HL-60/S4 (cell line): ENCODE results near the gene CEP290.

Experiments
- in situ Hi-C: fragments of 300-500 bp; cut with MboI; formaldehyde crosslinking; loops from 2 replicates; pipeline ENCODE4 v1.14.3; 2022; ENCODE audit warnings: low sequenced_read_pairs

The CEP290 gene

DNA sequence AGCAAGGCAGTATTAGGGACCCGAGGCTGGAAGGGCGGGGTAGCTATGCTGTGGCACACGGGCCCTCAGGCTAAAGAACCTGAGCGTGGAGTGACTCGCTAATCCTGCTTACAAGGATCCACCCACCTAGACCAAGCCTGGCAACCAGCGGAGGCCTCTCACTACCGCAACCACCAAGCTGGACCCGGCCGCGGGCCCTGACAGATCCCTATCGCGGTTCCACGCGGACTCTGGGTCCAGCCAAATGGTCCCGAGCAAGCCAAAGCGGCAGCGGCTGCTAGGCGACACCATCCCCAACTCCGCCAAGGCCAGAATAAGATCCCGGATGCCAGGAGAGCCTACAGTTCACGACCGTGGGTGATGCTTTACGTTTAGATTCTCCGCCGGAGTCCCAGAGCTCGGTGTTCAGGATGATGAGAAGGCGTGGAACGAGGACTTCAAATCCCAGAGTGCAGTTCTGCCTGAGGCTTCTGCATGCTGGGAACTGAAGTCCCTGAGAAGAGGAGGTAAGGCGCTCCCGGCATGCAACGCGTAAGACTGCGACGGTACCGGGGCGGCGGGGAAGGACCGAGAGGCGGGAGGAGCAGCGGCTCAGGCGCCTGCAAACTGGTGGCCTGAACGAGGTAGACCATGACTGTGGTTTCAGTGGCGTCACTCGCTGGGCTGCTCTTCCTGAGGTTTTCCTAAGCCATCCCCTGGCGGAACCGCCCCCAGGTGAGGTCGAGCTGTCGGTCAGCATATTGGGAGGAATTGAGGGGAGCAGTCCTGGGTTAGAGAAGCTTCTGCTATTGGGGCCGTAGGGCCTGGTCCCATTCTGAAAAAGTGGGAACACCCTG is at the start of gene CEP290, which contains the start of gene TMTC3:
Gene CEP290 (minus strand): TSS at position 315 of the 836 bp plus-strand sequence. CDS start 781 bp downstream, outside the sequence.
Gene TMTC3 (plus strand): TSS at position 534 of the 836 bp plus-strand sequence. CDS start 6,009 bp downstream, outside the sequence.
- in situ Hi-C loops: loop anchor here (25.0 kb wide), 1 partner anchor 845 kb away; no protein-coding TSS in a partner anchor

GRCh38 chr12:88188180-88188579 is 46.3 kb upstream of the CEP290 start:
- in situ Hi-C loops: no loop called here

GRCh38 chr12:88187571-88187970 is 45.7 kb upstream of the CEP290 start:
- in situ Hi-C loops: no loop called here

- in situ Hi-C loops: no loop called here
Measured at GRCh38 chr12:88185988-88186387, 44.1 kb upstream of the CEP290 start.

DNA sequence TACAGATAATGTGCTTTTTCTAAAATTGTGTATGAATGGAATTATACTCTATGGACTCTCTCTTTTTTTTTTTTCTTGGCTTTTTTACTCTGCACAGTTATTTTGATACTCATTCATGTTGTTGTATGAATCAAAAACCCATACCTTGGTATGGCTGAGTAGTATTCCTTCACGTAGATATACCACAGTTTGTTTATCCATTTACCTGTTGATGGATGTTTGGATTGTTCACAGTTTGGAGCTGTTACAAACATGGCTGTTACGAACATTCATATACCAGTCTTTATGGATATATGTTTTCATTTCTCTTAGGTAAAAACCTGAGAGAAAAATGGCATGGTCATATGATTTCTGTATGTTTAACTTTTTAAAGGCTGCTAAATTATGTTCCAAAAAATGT is 43.4 kb upstream of the CEP290 start:
- in situ Hi-C loops: no loop called here

- in situ Hi-C loops: no loop called here
Measured at GRCh38 chr12:88184196-88184595, 42.3 kb upstream of the CEP290 start.

GRCh38 chr12:88182416-88182815 is 40.5 kb upstream of the CEP290 start:
- in situ Hi-C loops: no loop called here

- in situ Hi-C loops: no loop called here
Measured at GRCh38 chr12:88181881-88182280, 40.0 kb upstream of the CEP290 start.

- in situ Hi-C loops: no loop called here
Measured at GRCh38 chr12:88179436-88180014, 37.6 kb upstream of the CEP290 start.

DNA sequence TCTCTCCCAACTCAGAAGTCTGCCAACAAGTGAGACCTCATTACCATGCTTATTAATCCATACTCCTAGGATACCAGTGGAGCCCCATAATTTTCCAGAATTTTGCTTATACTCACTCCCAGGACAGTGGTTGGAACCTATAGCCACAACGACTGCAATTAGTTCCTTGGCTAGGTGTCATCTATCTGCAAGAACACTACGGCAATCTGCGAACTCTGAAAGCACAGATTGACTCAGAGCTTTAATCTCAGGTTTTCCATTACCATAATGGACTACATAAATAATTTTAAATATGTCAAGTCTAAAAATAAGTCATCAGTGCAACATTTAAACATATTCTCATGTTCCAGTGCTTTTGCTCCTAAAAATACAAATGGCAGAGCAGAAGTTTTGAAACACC is 33.7 kb upstream of the CEP290 start:
- in situ Hi-C loops: no loop called here

DNA sequence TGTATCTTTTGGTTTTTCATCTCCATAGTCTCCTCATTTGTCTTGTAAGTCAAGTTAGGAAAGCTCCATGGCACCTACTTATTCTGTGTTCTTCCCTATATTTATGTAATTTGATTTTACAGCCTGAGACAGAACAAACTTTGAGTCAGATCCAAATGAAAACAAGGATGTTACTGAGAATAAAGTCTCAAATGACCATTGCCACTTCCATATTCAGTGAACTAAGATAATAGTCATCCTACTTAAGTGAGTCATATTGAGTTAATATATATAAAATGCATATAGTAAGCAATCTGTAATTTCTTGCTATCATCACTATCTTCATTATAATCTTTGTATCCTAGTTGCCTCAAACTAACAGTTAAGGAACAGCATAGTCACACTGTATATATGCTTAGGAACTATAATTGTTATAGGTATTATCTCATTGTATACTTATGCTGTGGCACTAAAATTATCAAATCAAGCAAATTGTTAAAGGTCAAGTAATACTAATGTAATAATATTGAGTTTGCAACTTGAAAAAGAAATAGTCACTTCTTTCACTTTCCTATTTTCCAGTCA is 31.0 kb upstream of the CEP290 start:
- in situ Hi-C loops: no loop called here

DNA sequence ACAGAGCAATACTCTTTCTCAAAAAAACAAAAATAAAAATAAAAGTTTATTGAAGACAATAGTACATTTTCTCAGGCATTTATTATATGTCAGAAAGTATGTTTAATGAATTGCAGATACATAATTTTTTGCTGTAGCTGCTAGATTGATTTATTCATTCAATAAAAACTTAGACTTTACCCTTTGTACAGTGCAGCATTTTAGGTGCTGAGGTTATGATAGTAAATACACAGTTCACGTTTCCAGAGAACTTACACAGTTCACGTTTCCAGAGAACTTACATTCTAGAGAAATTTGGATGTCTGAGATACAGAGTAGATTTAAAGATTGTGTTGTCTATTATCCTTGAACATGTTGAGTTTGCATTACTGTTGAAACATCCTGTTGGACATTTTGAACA is 25.5 kb upstream of the CEP290 start:
- in situ Hi-C loops: no loop called here

DNA sequence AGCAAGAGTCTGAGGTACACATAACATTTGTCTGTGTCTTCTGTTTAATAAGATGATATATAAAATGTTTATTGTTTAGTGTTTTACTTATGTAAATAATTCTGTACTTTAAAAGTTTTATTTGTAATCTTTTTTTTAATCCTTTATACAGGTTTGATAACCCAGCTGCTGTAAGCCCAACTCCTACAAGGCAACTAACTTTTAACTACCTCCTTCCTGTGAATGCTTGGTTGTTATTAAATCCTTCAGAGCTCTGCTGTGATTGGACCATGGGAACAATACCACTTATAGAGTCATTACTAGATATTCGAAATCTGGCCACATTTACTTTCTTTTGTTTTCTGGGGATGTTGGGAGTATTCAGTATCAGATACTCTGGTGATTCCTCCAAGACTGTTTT is 24.3 kb upstream of the CEP290 start:
- in situ Hi-C loops: no loop called here

DNA sequence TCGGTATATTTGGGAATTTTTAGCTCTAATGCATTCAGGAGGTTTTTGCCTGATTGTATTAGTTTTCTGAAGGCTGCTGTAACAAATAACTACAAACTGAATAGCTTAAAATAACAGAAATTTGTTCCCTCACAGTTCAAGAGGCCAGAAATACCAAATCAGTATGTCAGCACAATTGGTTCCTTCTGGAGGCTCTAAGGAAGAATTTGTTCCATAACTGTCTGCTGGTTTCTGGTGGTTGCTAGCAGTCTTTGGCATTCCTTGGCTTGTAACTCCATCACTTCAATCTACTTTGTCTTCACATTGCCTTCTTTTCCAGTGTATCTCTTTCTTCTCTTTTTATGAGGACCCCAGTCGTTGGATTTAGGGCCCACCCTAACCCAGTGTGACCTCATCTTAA is 21.5 kb upstream of the CEP290 start:
- in situ Hi-C loops: no loop called here

GRCh38 chr12:88156075-88156654 is 14.3 kb upstream of the CEP290 start:
- in situ Hi-C loops: no loop called here

DNA sequence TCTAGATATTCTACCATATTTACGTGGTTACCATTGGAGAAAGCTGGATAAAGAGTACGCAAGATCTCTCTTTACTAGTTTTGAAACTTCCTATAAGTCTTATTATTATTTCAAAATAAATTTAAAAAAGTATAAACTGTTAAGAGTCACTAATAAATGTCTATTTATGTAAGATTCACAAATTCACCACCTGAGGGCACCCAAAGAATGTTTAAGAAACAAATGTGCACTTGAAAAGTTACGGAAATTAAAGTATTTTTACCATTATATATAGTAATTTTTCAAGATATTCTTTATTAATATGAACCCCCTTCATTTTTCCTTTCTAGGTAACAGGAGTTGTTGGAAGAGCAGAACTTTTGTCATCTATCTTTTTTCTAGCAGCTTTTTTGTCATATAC is 12.1 kb upstream of the CEP290 start:
- in situ Hi-C loops: no loop called here

- in situ Hi-C loops: no loop called here
Measured at GRCh38 chr12:88150063-88150462, 8.2 kb upstream of the CEP290 start.

- in situ Hi-C loops: loop anchor here (25.0 kb wide), 1 partner anchor 841 kb away; no protein-coding TSS in a partner anchor
Measured at GRCh38 chr12:88145567-88146505, 3.9 kb upstream of the CEP290 start.

GRCh38 chr12:88144546-88145468 is 2.9 kb upstream of the CEP290 start:
- in situ Hi-C loops: loop anchor here (25.0 kb wide), 1 partner anchor 842 kb away; no protein-coding TSS in a partner anchor
